H1 (cell line): ENCODE results near the gene TET2. TPM values are rescaled to one million over a fixed set of nuclear protein-coding genes. Genes with fewer than 3 reads are reported as not detected.
A peak's percentile ranks its signal among the peaks of the same experiment; 100 is the strongest.

ENCODE experiments used
- CTCF ChIA-PET: fragments of 300-600 bp; sonication (Branson Sonifier 250); formaldehyde crosslinking; loops from one replicate; lab custom pipeline; 2021; ENCODE audit not compliant: partially characterized antibody; lab: Charles Lee
- POLR2A ChIA-PET: fragments of 300-600 bp; sonication (Branson Sonifier 250); formaldehyde crosslinking; loops from one replicate; lab custom pipeline; 2021; ENCODE audit warnings: inconsistent platforms; ENCODE audit not compliant: partially characterized antibody; lab: Charles Lee
- DNase-seq, 2 experiments: peaks; one replicate each; pipeline versions ENCODE4 v3.0.0 to v3.0.0-alpha.2; 2010 to 2022; ENCODE audit warnings: low spot score in 2 of 2, low read depth in 1 of 2, mixed read lengths in 1 of 2
- FAIRE-seq: peaks from 2 replicates; lab custom pipeline; 2011; peaks lifted over from hg19 to GRCh38; lab: Jason Lieb, UNC
- H2AFZ ChIP-seq: 2 replicates; pipeline ENCODE4 v1.8.1; 2012; ENCODE audit warnings: low read length, inconsistent platforms
- H2AK5ac ChIP-seq: 2 replicates; pipeline ENCODE4 v1.6.1; 2013; ENCODE audit warnings: low read depth, low read length
- H2BK120ac ChIP-seq: replicated peaks from 2 replicates; pipeline ENCODE3; 2013; ENCODE audit warnings: low read depth, low read length, inconsistent platforms
- H2BK12ac ChIP-seq: 2 replicates; pipeline ENCODE4 v1.6.1; 2013; ENCODE audit warnings: low read depth, low read length
- H2BK15ac ChIP-seq: 2 replicates; pipeline ENCODE4 v1.6.1; 2013; ENCODE audit warnings: low read length
- H2BK20ac ChIP-seq: 2 replicates; pipeline ENCODE4 v1.6.1; 2013; ENCODE audit warnings: low read length
- H2BK5ac ChIP-seq: 2 replicates; pipeline ENCODE4 v1.6.1; 2013; ENCODE audit warnings: low read depth, low read length
- H3K14ac ChIP-seq: 2 replicates; pipeline ENCODE4 v1.6.1; 2013; ENCODE audit warnings: inconsistent platforms; ENCODE audit not compliant: insufficient read length
- H3K18ac ChIP-seq: 2 replicates; pipeline ENCODE4 v1.6.1; 2013; ENCODE audit warnings: low read length; ENCODE audit errors: extremely low read depth
- H3K23ac ChIP-seq: 2 replicates; pipeline ENCODE4 v1.6.1; 2013; ENCODE audit warnings: inconsistent platforms; ENCODE audit not compliant: insufficient read length
- H3K23me2 ChIP-seq: 2 replicates; pipeline ENCODE4 v1.6.1; 2013; ENCODE audit warnings: low read depth, low read length
- H3K27ac ChIP-seq: 2 replicates; pipeline ENCODE4 v1.6.1; 2011; ENCODE audit warnings: low read depth, low read length, inconsistent platforms
- H3K27me3 ChIP-seq, 4 experiments: replicated peaks in 1 of 4; 1 replicate in 1 of 4; 2 replicates in 3 of 4; pipeline versions ENCODE4 v1.6.1 to v1.8.1; 2011 to 2013; ENCODE audit warnings: low read length in 3 of 4, mild to moderate bottlenecking in 3 of 4, inconsistent platforms in 2 of 4, mixed read lengths in 2 of 4, moderate library complexity in 1 of 4; ENCODE audit not compliant: control insufficient read depth in 3 of 4, insufficient read depth in 3 of 4; ENCODE audit errors: extremely low read depth in 1 of 4
- H3K36me3 ChIP-seq, 4 experiments: 2 replicates each; pipeline versions ENCODE4 v1.6.1 to v1.8.1; 2011 to 2013; ENCODE audit warnings: mild to moderate bottlenecking in 4 of 4, low read length in 3 of 4, moderate library complexity in 2 of 4, control low read depth in 1 of 4, inconsistent platforms in 1 of 4; ENCODE audit not compliant: insufficient read depth in 4 of 4, control insufficient read depth in 2 of 4
- H3K4ac ChIP-seq: replicated peaks from 2 replicates; pipeline ENCODE3; 2013; ENCODE audit warnings: low read length, low read depth, mixed read lengths, inconsistent platforms; ENCODE audit not compliant: insufficient read length
- H3K4me1 ChIP-seq, 4 experiments: replicated peaks in 1 of 4; 1 replicate in 1 of 4; 2 replicates in 3 of 4; pipeline versions ENCODE4 v1.6.1 to v1.8.1; 2011 to 2013; ENCODE audit warnings: low read length in 3 of 4, inconsistent platforms in 2 of 4, mixed read lengths in 1 of 4; ENCODE audit not compliant: insufficient read depth in 4 of 4, control insufficient read depth in 3 of 4
- H3K4me2 ChIP-seq, 2 experiments: 2 replicates each; pipeline versions ENCODE4 v1.6.1 to v1.8.1; 2011 to 2013; ENCODE audit warnings: low read depth in 2 of 2, low read length in 2 of 2, control low read depth in 1 of 2, inconsistent platforms in 1 of 2, mild to moderate bottlenecking in 1 of 2; ENCODE audit not compliant: insufficient read depth in 1 of 2
- H3K4me3 ChIP-seq, 4 experiments: fragments of 200-600, 300-600 bp in 1 of 4; sonication (generic), shearing (Covaris generic), sonication (Bioruptor Twin) in 1 of 4; 2 replicates each; pipeline versions ENCODE4 v1.5.1 to v1.8.1; 2011 to 2016; ENCODE audit warnings: low read length in 4 of 4, low read depth in 3 of 4, control low read depth in 2 of 4, inconsistent platforms in 2 of 4, mild to moderate bottlenecking in 2 of 4, mixed read lengths in 1 of 4, moderate library complexity in 1 of 4; ENCODE audit not compliant: insufficient read depth in 2 of 4; ENCODE audit errors: extremely low read depth in 1 of 4
- H3K56ac ChIP-seq: replicated peaks from 2 replicates; pipeline ENCODE3; 2013; ENCODE audit warnings: low read depth, mild to moderate bottlenecking, mixed read lengths, low read length, inconsistent platforms; ENCODE audit not compliant: insufficient read length
- H3K79me1 ChIP-seq: 2 replicates; pipeline ENCODE4 v1.6.1; 2013; ENCODE audit warnings: low read depth, low read length, control low read depth
- H3K79me2 ChIP-seq, 2 experiments: 2 replicates each; pipeline versions ENCODE4 v1.6.1 to v1.8.1; 2012 to 2013; ENCODE audit warnings: low read length in 2 of 2, mild to moderate bottlenecking in 2 of 2, inconsistent platforms in 1 of 2; ENCODE audit not compliant: insufficient read depth in 2 of 2, control insufficient read depth in 1 of 2
- H3K9ac ChIP-seq, 4 experiments: replicated peaks in 1 of 4; 1 replicate in 1 of 4; 2 replicates in 3 of 4; pipeline versions ENCODE4 v1.6.1 to v1.8.1; 2011 to 2013; ENCODE audit warnings: low read depth in 3 of 4, low read length in 3 of 4, control low read depth in 2 of 4, mild to moderate bottlenecking in 2 of 4, moderate library complexity in 2 of 4, inconsistent platforms in 1 of 4; ENCODE audit errors: extremely low read depth in 1 of 4
- H3K9me3 ChIP-seq, 2 experiments: 2 replicates each; pipeline versions ENCODE4 v1.6.1 to v1.8.1; 2012 to 2013; ENCODE audit warnings: mild to moderate bottlenecking in 2 of 2, moderate library complexity in 2 of 2, control low read depth in 1 of 2, inconsistent platforms in 1 of 2, low read depth in 1 of 2, low read length in 1 of 2, mixed read lengths in 1 of 2; ENCODE audit not compliant: insufficient read depth in 2 of 2
- H4K20me1 ChIP-seq, 2 experiments: replicated peaks in 1 of 2; 2 replicates each; pipeline versions ENCODE3 to v1.8.1; 2011 to 2013; ENCODE audit warnings: inconsistent platforms in 2 of 2, low read length in 2 of 2, mild to moderate bottlenecking in 1 of 2; ENCODE audit not compliant: insufficient read depth in 2 of 2, control insufficient read depth in 1 of 2
- H4K5ac ChIP-seq: 2 replicates; pipeline ENCODE4 v1.6.1; 2013; ENCODE audit warnings: low read length, low read depth, mixed read lengths, inconsistent platforms; ENCODE audit not compliant: insufficient read length
- H4K8ac ChIP-seq: 2 replicates; pipeline ENCODE4 v1.8.0; 2013; ENCODE audit warnings: mild to moderate bottlenecking, moderate library complexity, low read length, inconsistent platforms; ENCODE audit not compliant: insufficient read depth; ENCODE audit errors: extremely low read depth
- H4K91ac ChIP-seq: replicated peaks from 2 replicates; pipeline ENCODE3; 2013; ENCODE audit warnings: low read length, mixed read lengths, inconsistent platforms; ENCODE audit not compliant: insufficient read length
- CTCF ChIP-seq, 3 experiments: IDR thresholded peaks; 1 replicate in 2 of 3; 2 replicates in 1 of 3; pipeline versions ENCODE4 v1.5.1 to v1.6.1; 2011; ENCODE audit warnings: low read length in 3 of 3, mild to moderate bottlenecking in 3 of 3, inconsistent platforms in 2 of 3, low read depth in 1 of 3, moderate library complexity in 1 of 3; ENCODE audit not compliant: insufficient read depth in 1 of 3; ENCODE audit errors: control extremely low read depth in 1 of 3
- HDAC6 ChIP-seq: IDR thresholded peaks from one replicate; pipeline ENCODE4 v1.7.1; 2012; ENCODE audit warnings: low read depth, mild to moderate bottlenecking, inconsistent platforms, low read length, moderate library complexity
- RAD21 ChIP-seq, 2 experiments: IDR thresholded peaks in 1 of 2; conservative IDR thresholded peaks in 1 of 2; 2 replicates each; pipeline ENCODE4 v1.6.1; 2011; ENCODE audit warnings: low read depth in 2 of 2, low read length in 2 of 2, improper control_type of control experiment in 1 of 2, inconsistent platforms in 1 of 2, mild to moderate bottlenecking in 1 of 2, moderate library complexity in 1 of 2
- WGBS, 2 experiments: shearing (Covaris generic) in 1 of 2; methylation state at CpG; one replicate each; pipeline versions ENCODE4 v1.1.6 to v1.1.7; 2013 to 2015; ENCODE audit warnings: low lambda C conversion rate in 2 of 2, mixed read lengths in 2 of 2, inconsistent platforms in 1 of 2, low coverage in 1 of 2, missing lambda C conversion rate in 1 of 2; ENCODE audit not compliant: insufficient replicate concordance in 2 of 2, insufficient coverage in 1 of 2, insufficient read length in 1 of 2; ENCODE audit errors: extremely low coverage in 1 of 2, missing lambda C conversion rate in 1 of 2; 5-methylcytosine and 5-hydroxymethylcytosine counted together
- polyA plus RNA-seq, 7 experiments: library from polyadenylated mRNA; depleted of rRNA in 3 of 7; stranded (reverse) in 5 of 7; unstranded in 2 of 7; fragments of >200 nt in 5 of 7; fragments of 200-250 nt in 2 of 7; gene quantifications; 1 replicate in 5 of 7; 2 replicates in 1 of 7; 4 replicates in 1 of 7; pipeline versions ENCODE4 v1.2.1 to v1.2.3, GENCODE V29; 2011 to 2013; ENCODE audit warnings: missing spikeins in 2 of 7, mixed read lengths in 2 of 7
- total RNA-seq: library from RNA; stranded (reverse); fragmentation: NEBNext Ultra II Directional; extraction: Animal tissue kit (Norgen Biotek cat#: 25700); gene quantifications from 2 replicates; pipeline ENCODE4 v1.2.1, GENCODE V29; 2021

The TET2 gene
- total and polyA plus RNA-seq, 2 of the 8 experiments (the other 6 are each of a cell fraction or from before 2014, with no cell fraction given), result 1.0 to 2.6 TPM

DNA sequence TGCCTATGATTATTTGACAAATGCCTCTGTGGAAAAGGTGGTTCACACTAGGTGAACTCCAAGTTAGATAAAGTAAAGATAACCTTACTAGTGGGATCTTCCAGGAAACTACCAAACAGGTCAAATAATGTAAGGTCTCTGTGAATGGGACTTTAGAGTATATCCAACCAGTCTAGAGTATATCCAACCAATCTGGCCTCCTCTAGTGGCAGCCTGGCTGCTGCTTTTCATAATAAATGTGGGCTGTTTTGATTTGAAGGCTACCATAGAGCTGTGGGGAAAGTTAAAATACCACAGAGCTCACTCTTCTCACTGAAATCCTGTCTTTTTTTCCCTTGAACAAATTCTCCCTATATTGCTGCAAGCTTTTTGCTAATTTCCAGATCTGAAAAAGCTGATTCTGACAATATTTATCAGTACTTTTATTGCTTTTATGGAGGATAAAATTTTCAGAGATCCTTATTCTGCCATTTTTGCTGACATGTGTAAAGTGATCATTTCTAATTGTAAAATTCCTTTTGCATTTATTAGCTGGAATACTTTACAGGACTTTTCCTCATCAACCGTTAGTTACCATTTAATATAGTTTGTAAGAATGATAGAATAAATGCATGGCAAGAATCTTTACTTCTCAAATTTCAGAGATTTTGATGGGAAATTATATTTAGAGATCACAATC is 111.3 kb downstream of the TET2 start:
- no peaks in the 10 kb centered on the region for H3K27me3 ChIP-seq
- H3K4me2 ChIP-seq, result no peak overlapping the region
- H2AFZ ChIP-seq, result no peak overlapping the region
- no peaks in the 10 kb centered on the region for H4K20me1 ChIP-seq
- DNase-seq, result no peak
- no peaks in the 10 kb centered on the region for H3K4me1 ChIP-seq
- no peak overlapping the region for H2BK5ac ChIP-seq
- H3K23me2 ChIP-seq, result no peaks in the 10 kb centered on the region
- no peaks in the 10 kb centered on the region for H3K79me1 ChIP-seq
- no peak overlapping the region for H2BK12ac ChIP-seq
- no peak overlapping the region for H2BK15ac ChIP-seq
- no peak overlapping the region for H3K56ac ChIP-seq
- H3K36me3 ChIP-seq, result no peaks in the 10 kb centered on the region
- POLR2A ChIA-PET, result no interaction called here
- H3K14ac ChIP-seq, result no peak overlapping the region
- WGBS, 2 experiments, result 90% methylated on average over 1 of the region's 1 CpG; no CpG with 5 or more reads in 1 of the 2 experiments
- no peak overlapping the region for H2BK120ac ChIP-seq
- H2AK5ac ChIP-seq, result no peak overlapping the region
- H4K5ac ChIP-seq, result no peak overlapping the region
- no peak overlapping the region for H3K4me3 ChIP-seq
- H3K23ac ChIP-seq, result no peak overlapping the region
- no peak overlapping the region for H4K8ac ChIP-seq
- TF ChIP-seq RAD21 (IDR thresholded peaks at IDR 0.05 in 1 of 2, conservative IDR thresholded peaks at IDR 0.05 in 1 of 2; ENCODE audit: low read depth in 2 of 2, low read length in 2 of 2) (peak; percentile 17 to 18; a peak in 2 of 4 replicates), CTCF (IDR thresholded peaks at IDR 0.05; ENCODE audit: control extremely low read depth in 1 of 3, insufficient read depth in 1 of 3, low read depth in 1 of 3, low read length in 3 of 3) (peak in 1 of 3 experiments; percentile 13; a peak in 1 of 4 replicates), HDAC6 (no peak)
- TF ChIP-seq, all 59 proteins: peak for 2
- Histone ChIP-seq H3K4ac (no peak overlapping the region), H2BK20ac (no peak overlapping the region), H4K91ac (no peak overlapping the region), H3K9ac (no peak overlapping the region), H3K9me3 (no peaks in the 10 kb centered on the region), H3K79me2 (no peaks in the 10 kb centered on the region), H3K27ac (no peak overlapping the region), H3K18ac (no peak overlapping the region)
- no peak for FAIRE-seq
- CTCF ChIA-PET, result interaction anchor here (0.6 to 1.2 kb wide), 3 partner anchors 12 to 117 kb away, joined by 3 to 5 read pairs (median 5); no protein-coding TSS in a partner anchor
